ENCODE measurements around the gene RPL22. TPM values are rescaled to one million over a fixed set of nuclear protein-coding genes. Genes with fewer than 3 reads are reported as not detected.

The RPL22 gene
- total and polyA plus RNA-seq, 8 donors: 186 to 378 (median 234) TPM

DNA sequence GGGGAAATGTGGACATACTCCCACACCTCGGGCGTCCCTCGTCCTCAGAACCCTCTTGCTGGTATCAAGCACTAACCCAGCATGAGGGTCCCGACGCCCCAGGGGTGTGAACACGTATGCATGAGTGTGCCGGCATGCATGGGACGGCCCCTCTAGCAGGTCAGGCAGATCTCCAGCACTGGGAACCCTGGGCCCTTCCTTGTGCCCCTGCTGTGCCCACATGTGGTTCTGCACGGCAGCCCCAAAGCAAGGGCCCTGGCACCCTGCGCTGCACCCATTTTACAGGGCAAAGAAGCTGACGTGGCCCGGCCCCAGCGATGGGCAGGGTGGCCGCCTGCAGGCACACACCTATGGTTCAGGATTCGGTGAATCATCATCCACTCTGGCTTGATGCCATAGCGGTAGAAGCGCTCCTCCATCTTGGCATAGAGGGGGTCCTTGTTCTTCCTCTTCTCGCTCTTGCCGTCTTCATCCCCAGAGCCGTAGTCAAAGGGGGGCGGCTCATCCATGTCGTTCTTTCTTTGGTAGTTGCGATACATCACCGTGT, 53.5 kb downstream of the RPL22 start:
- Histone ChIP-seq H3K36me3 (no peaks in the 10 kb centered on the region), H3K27ac (no peak overlapping the region), H3K9me3 (no peaks in the 10 kb centered on the region), H3K4me3 (no peak overlapping the region), H3K4me1 (no peaks in the 10 kb centered on the region), H3K27me3 (peaks cover 0 to 3% (median 0%) of the 10 kb centered on the region in 4 donors)
- TF ChIP-seq, protein P1, sequence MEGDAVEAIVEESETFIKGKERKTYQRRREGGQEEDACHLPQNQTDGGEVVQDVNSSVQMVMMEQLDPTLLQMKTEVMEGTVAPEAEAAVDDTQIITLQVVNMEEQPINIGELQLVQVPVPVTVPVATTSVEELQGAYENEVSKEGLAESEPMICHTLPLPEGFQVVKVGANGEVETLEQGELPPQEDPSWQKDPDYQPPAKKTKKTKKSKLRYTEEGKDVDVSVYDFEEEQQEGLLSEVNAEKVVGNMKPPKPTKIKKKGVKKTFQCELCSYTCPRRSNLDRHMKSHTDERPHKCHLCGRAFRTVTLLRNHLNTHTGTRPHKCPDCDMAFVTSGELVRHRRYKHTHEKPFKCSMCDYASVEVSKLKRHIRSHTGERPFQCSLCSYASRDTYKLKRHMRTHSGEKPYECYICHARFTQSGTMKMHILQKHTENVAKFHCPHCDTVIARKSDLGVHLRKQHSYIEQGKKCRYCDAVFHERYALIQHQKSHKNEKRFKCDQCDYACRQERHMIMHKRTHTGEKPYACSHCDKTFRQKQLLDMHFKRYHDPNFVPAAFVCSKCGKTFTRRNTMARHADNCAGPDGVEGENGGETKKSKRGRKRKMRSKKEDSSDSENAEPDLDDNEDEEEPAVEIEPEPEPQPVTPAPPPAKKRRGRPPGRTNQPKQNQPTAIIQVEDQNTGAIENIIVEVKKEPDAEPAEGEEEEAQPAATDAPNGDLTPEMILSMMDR (IDR thresholded peaks at IDR 0.05): no peak
- intact Hi-C loops (cut with DNase I): no loop called here
- 72 to 84% methylated on average over 24 of the region's 24 CpGs for WGBS, 2 donors
- ATAC-seq: no peak
- no peak for FAIRE-seq
- peak in 1 of 6 donors; percentile 54 for DNase-seq

DNA sequence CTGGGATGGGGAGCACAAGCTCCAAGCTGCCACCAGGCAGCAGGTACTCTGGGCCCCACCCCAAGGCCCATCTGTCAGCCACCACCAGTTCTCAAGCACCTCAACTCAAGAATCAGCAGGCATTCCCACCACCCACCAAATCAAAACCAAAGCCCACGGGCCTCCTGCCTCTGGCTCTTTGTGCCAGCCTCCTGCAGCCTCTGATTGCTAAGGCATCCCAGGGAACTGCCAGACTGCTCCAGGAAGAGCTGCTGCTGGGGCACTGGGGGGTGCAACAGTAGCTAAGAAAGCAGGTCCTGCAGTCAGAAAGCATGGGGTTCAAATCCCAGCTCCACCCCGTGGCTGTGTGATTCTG, 54.0 kb downstream of the RPL22 start:
- Histone ChIP-seq H3K27me3 (peaks cover 0 to 3% (median 0%) of the 10 kb centered on the region in 4 donors), H3K4me1 (no peaks in the 10 kb centered on the region), H3K9me3 (no peaks in the 10 kb centered on the region), H3K36me3 (no peaks in the 10 kb centered on the region), H3K27ac (no peak overlapping the region), H3K4me3 (no peak overlapping the region)
- FAIRE-seq: no peak
- no peak for ATAC-seq
- no peak for DNase-seq
- WGBS, 2 donors: 44 to 53% methylated on average over 2 of the region's 2 CpGs
- intact Hi-C loops (cut with DNase I): no loop called here
- TF ChIP-seq, protein P1 (IDR thresholded peaks at IDR 0.05): no peak

DNA sequence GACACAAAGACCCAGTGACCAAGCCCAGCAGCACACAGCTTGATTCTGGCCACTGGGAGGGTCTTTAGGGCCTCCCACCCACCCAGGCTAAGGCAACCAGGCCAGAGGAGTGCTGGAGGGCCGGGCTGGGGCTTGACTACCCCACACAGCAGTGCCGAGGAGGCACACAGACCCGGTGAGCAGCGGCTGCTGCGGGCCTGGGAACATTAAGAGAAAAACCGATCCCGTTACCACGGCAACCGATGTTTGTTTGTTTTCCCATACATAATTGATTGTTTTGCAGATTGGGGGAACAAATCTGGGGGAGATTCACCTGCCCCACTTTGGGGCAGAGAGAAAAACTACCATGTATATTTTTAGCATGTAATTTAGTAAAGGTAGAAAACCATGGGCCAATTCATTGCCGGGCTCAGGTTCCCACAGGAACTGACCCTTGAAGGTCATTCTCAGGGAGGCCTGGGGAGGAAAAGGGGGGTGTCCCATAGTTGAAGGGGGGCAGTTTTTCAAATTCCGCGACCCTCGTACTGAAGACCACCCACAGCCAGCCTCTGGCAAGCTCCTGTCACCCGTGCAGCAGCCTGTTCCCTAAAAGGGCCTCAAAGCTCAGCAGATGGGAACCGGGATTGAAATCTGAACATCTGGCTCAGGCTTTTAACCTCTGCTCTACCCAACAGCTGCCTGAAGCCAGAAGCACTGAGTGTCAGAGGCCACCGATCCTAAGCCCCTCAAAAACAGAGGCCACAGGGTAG, 54.6 kb downstream of the RPL22 start:
- no peak for FAIRE-seq
- intact Hi-C loops (cut with DNase I): no loop called here
- Histone ChIP-seq H3K9me3 (no peaks in the 10 kb centered on the region), H3K27me3 (peaks cover 0 to 3% (median 0%) of the 10 kb centered on the region in 4 donors), H3K4me3 (no peak overlapping the region), H3K4me1 (no peaks in the 10 kb centered on the region), H3K27ac (no peak overlapping the region), H3K36me3 (no peaks in the 10 kb centered on the region)
- ATAC-seq: no peak
- TF ChIP-seq, protein P1 (IDR thresholded peaks at IDR 0.05): no peak
- no peak for DNase-seq
- 35 to 38% methylated on average over 16 of the region's 16 CpGs for WGBS, 2 donors

DNA sequence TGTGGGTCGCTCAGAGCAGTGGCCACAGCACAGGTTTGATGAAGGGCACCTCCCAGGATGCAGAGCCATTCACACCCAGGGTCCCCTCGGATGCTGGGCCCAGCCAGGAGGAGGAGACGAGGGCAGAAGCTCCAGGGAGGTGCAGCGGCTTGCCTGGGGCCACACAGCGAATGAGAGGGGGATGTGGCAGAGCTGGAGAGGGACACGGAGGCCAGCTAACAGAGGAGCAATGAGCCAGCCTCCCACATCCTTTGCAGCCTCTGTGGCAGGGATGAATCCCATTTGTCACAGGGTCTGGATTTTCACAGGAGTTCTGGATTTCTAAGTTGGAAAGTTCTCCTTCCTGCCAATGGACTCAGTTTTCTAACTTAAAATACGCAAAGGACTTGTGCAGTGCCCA, 55.2 kb downstream of the RPL22 start:
- TF ChIP-seq, protein P1 (IDR thresholded peaks at IDR 0.05): no peak
- FAIRE-seq: no peak
- H3K9me3 ChIP-seq: no peaks in the 10 kb centered on the region
- no peak overlapping the region for H3K4me3 ChIP-seq
- no peak overlapping the region for H3K27ac ChIP-seq
- intact Hi-C loops (cut with DNase I): no loop called here
- no peaks in the 10 kb centered on the region for H3K4me1 ChIP-seq
- peaks cover 0 to 3% (median 0%) of the 10 kb centered on the region in 4 donors for H3K27me3 ChIP-seq
- no peaks in the 10 kb centered on the region for H3K36me3 ChIP-seq
- WGBS, 2 donors: 51 to 68% methylated on average over 7 of the region's 7 CpGs
- peak in 1 of 6 donors; percentile 35 for DNase-seq
- no peak for ATAC-seq

DNA sequence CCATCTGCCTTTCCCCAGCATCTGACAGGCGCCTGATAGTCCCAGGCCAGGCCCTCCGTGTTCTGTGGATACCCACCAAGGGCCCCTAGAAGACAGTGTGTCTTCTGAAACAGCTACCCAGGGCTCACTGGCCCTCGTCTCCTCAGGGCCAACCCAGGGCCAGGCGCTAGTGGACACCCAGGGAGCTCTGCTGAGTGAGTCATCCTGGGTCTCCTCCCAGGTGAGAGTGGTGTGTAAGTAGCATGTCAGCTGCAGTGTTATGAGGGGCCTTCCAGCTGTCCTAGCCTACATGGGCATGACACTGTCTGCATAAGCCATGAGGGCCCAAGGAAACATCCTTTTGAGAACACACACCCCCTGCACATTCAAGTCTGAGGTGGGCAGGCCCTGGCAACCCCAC, 56.0 kb downstream of the RPL22 start:
- no peaks in the 10 kb centered on the region for H3K36me3 ChIP-seq
- no peaks in the 10 kb centered on the region for H3K4me1 ChIP-seq
- H3K27ac ChIP-seq: no peak overlapping the region
- WGBS, 2 donors: 70 to 85% methylated on average over 4 of the region's 4 CpGs
- intact Hi-C loops (cut with DNase I): no loop called here
- FAIRE-seq (no peak), ATAC-seq (no peak), DNase-seq (peak in 1 of 6 donors; percentile 27)
- H3K27me3 ChIP-seq: peaks cover 0 to 3% (median 0%) of the 10 kb centered on the region in 4 donors
- TF ChIP-seq, protein P1 (IDR thresholded peaks at IDR 0.05): no peak
- no peak overlapping the region for H3K4me3 ChIP-seq
- no peaks in the 10 kb centered on the region for H3K9me3 ChIP-seq

Measured in pancreas (tissue), 10 donors.